Stimulated activated CD4-positive, alpha-beta T cell treated with anti-CD3 and anti-CD28 coated beads, Interleukin-15, amount 100 ng/mL, for 24 hours (primary cell): ENCODE measurements around the gene HMX1.

Source experiments
- DNase-seq: peaks from one replicate; pipeline ENCODE4 v3.0.0-alpha.2; 2020

Gene HMX1

GRCh38 chr4:8867624-8868320 is 3.9 kb downstream of the HMX1 start:
- DNase-seq: no peak

DNA sequence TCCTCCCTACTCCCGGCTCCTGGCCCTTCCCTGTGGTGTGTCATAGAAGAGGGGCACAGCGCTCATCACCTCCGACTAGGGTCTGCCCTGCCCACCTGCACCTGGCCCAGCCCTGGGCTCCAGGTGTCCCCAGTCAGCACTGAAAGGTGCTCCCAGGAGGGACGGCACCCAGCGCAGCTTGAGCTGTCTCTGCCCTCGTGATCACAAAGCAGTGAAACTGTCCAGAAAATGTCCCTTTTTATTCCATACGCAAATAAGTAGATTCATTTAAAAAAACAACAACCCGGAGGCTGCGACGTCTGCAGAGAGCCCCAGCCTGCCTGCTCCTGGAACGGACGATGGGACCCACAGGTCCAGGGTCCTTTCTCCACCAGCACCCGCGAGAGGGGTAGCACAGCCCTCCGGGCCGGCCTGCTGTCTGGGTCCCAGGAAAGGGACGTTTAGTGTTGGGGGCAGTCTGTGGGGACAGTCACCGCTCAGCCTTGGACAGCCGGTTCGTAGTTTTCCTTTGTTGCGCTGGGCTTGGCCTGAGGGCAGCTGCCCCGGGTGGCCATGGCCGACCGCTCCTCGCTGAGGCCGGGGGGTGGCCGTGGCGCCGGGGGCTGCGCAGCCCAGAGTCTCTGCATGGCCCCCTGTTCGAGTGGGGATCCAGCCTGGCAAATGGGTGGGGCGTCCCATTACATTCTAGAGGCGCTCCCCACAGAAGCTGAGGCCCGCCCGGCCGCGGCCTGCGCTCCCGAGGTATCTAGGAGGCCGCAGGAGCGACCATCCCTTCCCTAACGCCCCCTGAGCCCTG is 4.6 kb downstream of the HMX1 start:
- DNase-seq: no peak

DNA sequence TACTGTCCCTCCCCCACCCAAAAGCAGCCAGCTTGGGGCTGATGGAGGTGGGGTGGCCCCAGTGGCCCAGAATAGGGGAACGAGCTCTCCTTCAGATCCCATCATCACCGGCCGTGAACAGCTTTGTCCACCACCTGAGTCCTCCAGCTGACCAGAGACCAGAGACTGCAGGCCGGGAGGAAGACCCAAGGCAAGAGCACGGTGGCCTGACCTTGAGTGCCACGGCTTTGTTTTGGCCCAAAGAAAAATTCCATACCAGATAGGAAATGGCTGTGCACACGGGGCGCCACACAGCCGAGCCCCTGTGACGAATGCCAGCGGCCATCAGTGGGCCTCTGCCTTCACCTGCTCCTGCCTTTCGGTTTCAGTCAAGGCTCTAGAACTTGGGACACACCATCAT is 5.2 kb downstream of the HMX1 start:
- DNase-seq: no peak

GRCh38 chr4:8865681-8866310 is 5.8 kb downstream of the HMX1 start:
- DNase-seq: no peak

GRCh38 chr4:8864912-8865680 is 6.5 kb downstream of the HMX1 start:
- no peak for DNase-seq

DNA sequence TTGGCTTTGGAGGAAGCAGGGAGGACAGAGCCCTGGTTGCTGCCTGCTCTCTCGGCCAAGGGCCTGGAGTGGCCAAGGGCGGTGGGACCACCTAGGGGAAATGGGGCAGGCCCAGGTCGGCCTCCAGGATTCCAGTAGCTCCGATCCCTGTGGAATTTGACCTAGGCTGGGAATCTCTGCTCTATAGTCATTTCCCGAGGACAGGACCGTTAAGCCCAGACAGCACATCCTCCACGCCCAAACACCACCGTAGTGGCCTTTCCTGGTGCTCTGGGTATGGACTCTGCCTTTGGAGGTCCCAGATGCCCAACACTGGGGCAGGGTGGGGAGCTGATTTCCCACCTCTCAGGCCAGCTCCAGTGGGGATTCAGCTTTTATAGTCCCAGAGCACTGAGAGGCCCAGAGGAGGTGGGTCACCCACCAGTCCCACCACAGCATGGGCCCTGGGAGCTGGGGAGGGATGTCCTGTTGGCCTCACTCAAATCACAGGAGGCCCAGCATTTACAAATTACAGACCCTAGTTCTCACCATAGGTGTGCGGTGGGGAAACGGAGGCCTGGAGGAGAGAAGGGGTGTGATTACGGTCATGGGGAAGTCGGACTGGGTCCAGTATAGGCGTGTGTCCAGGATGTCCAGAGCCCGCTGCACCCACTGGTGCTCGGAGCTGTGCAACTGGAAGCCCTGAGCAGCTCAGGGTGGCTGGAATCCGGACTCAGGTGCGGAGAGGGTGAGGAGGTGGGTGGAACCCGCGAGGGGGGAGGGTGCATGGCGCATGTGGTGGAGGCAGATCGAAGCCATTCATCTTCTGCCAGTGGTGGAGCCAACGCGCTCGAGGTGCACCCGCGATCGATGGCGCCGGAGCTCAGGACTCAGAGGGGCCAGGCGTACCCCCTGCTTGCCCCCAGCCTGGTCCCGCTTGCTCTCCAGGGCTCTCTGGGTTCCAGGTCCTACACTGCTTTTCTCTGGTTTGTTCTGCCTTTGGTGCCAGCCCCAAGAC is 7.7 kb downstream of the HMX1 start:
- DNase-seq: no peak

GRCh38 chr4:8862800-8863685 is 8.6 kb downstream of the HMX1 start:
- DNase-seq: no peak

DNA sequence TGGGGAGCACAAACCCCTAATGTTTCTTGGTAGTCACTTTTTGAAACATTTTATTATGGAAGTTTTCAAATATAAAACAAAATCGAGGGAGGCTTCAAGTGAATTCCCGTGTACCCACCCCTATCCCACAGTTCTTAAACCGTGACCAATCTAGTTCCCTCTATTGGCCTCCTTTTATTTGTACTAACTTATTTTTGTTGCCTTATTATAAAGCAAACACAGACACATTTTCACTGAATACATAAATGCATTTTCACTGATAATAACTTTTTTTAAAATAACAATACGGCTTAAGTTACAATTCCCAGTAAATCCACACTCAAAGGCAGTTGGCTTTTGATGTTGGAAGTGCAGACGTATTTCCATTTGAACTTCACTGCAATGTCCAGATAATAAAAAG is 9.3 kb downstream of the HMX1 start:
- no peak for DNase-seq

DNA sequence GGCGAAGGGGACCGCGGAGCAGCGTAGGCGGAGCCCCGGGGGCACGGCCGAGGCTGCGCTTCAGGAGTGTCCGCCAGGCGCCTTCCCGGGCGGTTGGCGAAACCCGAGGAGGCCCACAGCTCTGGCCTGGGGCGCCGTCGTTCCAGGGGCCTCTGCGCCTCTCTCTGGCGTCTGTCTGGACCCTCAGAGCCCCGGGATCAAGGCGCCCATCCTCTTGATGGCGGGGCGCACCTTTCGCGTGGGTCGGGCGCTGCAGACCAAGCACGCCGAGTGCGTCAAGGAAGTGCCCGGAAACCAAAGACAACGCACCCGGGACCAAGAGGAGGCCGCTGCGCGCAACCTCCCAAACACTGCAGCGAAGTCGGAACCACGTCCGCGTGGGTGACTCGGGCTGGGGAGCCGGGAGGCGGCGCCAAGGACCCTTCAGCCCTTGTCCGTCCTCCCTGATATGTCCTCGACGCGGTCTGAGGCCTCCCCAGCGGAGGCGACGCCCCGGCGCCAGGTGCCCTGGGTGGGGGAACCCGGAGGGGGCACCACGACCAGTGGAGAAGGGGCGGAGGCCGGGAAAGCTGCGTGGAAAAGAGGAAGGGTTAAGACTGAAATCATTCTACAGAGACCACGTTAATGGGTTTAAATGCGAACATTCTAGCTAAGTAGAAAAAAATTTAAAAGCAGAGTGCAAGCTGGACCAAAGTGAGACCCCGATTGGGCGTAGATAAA is 9.9 kb downstream of the HMX1 start:
- DNase-seq: no peak

GRCh38 chr4:8860892-8861575 is 10.6 kb downstream of the HMX1 start:
- DNase-seq: no peak

DNA sequence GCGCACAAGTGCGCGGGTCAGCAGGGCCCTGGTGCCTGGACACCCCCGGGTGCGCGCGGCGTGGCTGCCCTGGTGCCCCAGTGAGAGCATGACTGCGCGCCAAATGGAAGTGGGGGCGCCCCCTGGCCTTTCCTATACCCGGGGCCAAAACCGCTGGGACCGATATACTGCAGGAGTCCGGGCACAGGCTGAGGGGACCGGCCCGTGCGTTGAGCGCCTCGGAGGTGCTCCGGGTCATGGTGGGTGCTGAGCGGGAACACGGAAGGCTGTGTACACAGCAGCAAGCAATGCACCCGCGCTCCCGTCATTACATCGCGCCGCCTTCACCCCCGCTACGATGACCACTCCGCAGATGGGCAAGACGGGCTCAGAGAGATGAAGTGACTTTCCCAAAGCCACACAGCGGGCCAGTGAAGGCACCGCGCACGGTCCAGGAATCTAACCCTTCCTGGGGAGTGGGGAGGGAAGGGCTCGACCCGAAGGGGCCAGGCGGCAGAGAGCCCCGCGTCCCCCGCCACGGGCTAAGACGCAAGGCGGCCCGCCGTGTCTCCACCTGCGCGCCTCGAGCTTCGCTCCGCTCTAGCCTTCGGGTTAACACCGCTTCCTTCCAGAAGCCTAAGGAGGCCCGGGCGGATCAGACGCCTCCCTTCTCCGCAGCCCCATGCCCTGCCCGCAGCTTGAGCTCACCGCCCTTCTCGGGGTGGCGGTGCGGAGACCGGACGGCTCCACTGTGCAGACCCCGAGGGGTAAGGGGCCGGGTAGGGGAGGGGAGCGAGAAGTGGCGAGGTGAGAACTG is 11.3 kb downstream of the HMX1 start:
- no peak for DNase-seq

DNA sequence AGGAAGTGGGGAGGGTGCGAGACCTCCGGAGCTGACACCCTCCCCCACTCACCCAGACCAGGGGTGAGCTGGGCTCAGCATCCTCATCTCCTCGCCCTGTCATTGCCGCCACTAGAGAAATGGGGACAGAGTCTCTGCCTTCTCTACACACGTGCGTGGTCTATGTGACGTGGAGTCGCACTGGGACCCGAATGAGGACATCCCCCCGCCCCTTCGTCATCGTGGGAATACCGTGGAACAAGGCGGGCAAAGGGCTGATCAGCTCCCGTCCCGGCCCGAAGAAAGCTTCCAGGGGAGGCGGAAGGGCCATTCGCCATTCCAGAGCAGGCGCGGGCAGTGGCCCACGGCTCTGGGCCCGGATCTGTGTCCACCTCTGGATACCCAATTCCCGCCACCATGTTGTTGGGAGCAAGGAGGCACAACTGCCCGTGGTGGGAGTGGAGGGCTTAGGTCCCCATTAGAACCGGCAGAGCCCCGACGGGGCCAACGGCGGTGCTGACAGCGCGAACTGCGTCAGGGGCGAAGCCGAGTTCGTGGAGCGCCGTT is 12.0 kb downstream of the HMX1 start:
- DNase-seq: no peak

GRCh38 chr4:8858701-8859210 is 12.9 kb downstream of the HMX1 start:
- no peak for DNase-seq

GRCh38 chr4:8857766-8858700 is 13.6 kb downstream of the HMX1 start:
- DNase-seq: no peak

GRCh38 chr4:8856835-8857621 is 14.6 kb downstream of the HMX1 start:
- no peak for DNase-seq

GRCh38 chr4:8855818-8856245 is 15.8 kb downstream of the HMX1 start:
- no peak for DNase-seq
